Stimulated activated naive CD8-positive, alpha-beta T cell treated with anti-CD3 and anti-CD28 coated beads, Interleukin-15, Interleukin-2, amounts not matched to agents 100 U/mL and 50 U/mL, for 24 hours (primary cell): ENCODE measurements around the gene CHMP2B.
"Not testable (repeated sequence)": the region's sequence is repeated elsewhere in the genome, so short reads cannot be mapped to it uniquely, and the experiment has no call there.

Experiments used
- ATAC-seq: fragments of 150-1000 bp; cut with Tn5 transposase; one replicate; pipeline ENCODE4 v1.10.0; 2021
- DNase-seq: peaks from one replicate; pipeline ENCODE4 v3.0.0; 2021

The CHMP2B gene

GRCh38 chr3:87233805-87234204 is 6.7 kb downstream of the CHMP2B start:
- ATAC-seq, result no peak
- DNase-seq, result no peak

- ATAC-seq (no peak), DNase-seq (no peak)
These were observed 9.0 kb downstream of the CHMP2B start for GRCh38 chr3:87236093-87236492.

GRCh38 chr3:87246662-87247429 is 19.7 kb downstream of the CHMP2B start:
- no peak for DNase-seq
- peak; percentile 23 for ATAC-seq

GRCh38 chr3:87247430-87247773 is 20.3 kb downstream of the CHMP2B start:
- DNase-seq (no peak), ATAC-seq (no peak)

- not testable (repeated sequence) for ATAC-seq, DNase-seq
These were observed 21.1 kb downstream of the CHMP2B start for GRCh38 chr3:87248231-87248630.

GRCh38 chr3:87248831-87249230 is 21.7 kb downstream of the CHMP2B start:
- DNase-seq (no peak), ATAC-seq (no peak)

DNA sequence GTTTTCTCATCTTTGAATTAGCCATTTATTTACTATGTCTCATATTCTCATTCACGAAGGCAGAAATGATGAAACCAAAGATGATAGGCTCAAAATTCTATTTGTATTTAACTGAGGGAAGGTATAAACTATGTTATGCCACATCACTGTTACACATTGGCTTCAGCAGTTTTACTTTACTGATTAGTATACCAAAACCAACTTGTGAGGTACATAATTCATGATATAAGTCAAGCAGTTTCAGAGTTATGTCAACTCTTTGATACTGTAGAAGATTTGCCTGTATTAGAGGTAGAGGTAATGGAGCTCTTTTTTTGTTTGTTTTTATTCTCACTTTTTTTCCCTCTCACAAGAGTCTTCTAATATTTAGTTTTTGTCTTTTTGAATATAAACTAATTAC is 22.9 kb downstream of the CHMP2B start:
- no peak for DNase-seq
- no peak for ATAC-seq

- DNase-seq, result peak; percentile 61
- no peak for ATAC-seq
These were observed 33.2 kb downstream of the CHMP2B start for GRCh38 chr3:87260270-87260669.

DNA sequence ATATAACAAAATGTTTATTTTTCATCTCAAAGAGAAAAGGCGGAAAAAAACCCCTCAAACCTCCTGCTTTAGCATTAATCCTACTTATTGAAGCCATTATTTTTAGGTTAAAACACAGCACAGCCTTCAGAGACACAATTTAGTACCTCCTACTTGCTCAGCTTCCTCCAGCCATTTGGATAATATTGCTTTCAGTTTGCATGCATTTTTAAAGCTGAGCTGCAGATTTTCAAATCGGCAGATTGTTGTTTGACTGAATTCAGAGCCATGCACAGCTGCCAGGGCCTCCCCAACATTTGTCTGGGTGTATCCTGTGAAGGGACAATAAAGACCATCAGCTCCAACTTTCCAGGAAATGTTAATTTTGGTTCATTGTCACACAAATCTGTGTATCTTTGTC is 34.8 kb downstream of the CHMP2B start:
- ATAC-seq, result no peak

DNA sequence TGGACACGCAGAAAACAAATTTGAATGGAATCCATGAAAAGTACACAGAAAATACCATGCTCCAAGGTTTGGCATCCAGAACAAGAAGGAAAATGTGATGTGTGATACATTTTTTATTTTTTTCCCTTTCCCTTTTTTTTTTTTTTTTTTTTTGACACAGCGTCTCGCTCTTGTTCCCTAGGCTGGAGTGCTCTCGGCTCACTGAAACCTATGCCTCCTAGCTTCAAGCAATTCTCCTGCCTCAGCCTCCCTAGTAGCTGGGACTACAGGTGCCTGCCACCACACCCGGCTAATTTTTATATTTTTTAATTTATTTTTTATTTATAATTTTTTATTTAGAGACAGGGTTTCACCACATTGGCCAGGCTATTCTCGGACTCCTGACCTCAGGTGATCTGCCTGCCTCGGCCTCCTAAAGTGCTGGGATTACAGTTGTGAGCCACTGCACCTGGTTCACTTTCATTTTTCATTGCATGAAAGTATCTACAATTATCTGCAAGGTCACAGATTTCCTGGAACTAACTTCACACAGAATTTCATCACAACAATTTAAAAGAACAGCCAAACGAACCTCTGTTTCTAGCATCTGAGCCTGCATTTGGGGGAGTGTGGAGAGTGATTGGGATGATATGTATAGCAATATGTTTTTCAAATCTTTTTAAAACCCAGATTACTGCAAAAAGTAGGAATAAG is 41.0 kb downstream of the CHMP2B start:
- ATAC-seq, result no peak

More for the DNA sequence above, 34.8 kb downstream of the CHMP2B start:
- no peak for DNase-seq

DNA sequence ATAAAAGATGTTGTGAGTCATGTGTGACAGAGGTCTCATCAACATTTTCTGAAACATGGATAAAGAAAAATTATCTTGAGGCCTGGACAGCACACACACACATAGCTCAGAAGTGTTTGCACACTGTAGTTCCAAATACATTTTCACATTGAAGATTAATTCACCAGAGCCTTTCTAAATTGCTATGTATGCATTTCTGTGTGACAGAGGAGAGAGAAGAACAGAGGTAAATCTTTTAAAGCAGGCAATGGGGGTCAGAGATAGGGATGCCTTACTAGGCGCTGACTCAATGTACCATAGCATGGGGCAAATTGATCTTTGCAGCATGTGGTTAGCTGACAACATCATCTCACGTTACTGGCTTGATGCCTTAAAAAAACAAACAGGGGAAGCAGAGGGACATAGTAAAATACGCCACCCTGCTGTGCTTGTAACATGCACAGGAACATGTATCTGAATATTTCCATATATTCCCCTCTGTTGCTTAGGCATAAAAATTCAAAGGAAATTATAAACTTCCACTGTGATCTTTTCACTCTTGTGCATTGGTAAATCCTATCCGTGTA is 41.6 kb downstream of the CHMP2B start:
- ATAC-seq (no peak), DNase-seq (no peak)

More for the DNA sequence above, 41.0 kb downstream of the CHMP2B start:
- no peak for DNase-seq

DNA sequence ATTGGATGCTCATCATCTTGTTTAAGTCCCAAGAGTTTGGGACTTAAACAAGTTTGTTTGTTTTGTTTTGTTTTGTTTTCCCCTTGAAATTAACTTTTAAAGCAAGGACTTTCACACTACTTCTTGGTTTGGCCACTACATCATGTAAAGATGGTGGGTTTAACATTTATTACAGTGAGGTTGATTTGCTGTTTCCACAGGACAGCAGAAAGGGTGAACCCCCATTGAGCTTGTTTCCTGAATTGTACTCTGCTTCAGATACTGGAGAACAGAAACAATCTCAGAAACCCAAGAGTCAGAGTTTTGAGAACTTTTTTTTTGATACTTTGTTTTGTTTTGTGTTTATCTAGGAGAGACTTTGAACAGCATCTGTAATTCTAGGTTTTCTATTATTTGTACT is 42.6 kb downstream of the CHMP2B start:
- no peak for ATAC-seq
- no peak for DNase-seq

GRCh38 chr3:87270908-87271700 is 44.0 kb downstream of the CHMP2B start:
- DNase-seq (no peak), ATAC-seq (peak; percentile 71)

DNA sequence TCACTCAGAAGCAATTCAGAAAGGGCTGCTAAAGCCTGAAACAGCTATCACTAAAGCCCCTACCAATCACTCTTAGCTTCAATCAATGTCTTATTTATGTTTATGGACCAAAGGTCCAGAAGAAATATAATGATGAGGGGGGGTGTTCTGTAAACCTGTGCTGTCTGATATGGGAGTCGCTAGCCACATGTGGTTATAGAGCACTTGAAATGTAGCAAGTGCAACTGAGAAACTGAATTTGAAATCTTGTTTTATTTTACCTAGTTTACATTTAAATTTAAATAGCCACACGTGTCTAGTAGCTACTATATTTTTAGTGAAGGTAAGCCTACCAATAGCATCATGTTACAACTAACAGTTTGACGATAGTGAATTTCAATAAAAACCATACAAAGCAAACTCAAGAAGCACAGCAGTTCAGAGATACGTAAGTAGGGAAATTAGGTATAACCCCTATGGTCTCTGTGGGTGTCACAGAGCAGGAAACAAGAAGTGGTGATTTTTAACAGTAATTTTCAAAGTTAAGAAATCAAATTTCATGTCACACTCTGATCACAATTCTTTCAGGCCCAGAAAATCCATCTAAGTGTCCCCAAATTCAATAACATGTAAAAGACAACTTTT is 45.7 kb downstream of the CHMP2B start:
- ATAC-seq, result no peak
- DNase-seq, result no peak

- ATAC-seq (no peak), DNase-seq (no peak)
These were observed 49.4 kb downstream of the CHMP2B start, which contains the start of gene POU1F1 for GRCh38 chr3:87276484-87276883. Gene POU1F1, minus strand, starts transcription at chr3:87276584. Its CDS starts 122 bp downstream, at chr3:87276462.

GRCh38 chr3:87287011-87287410 is 59.9 kb downstream of the CHMP2B start:
- peak; percentile 61 for ATAC-seq
- no peak for DNase-seq

DNA sequence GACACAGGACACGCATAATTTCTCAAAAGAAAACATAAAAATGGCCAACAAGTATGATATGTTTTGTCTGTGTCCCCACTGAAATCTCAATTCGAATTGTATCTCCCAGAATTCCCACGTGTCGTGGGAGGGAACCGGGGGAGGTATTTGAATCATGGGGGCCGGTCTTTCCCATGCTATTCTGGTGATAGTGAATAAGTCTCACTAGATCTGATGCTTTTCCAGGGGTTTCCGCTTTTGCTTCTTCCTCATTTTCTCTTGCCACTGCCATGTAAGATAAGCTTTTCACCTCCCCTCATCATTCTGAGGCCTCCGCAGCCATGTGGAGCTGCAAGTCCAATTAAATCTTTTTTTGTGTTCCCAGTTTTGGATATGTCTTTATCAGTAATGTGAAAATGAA is 61.3 kb downstream of the CHMP2B start:
- ATAC-seq (no peak), DNase-seq (no peak)

DNA sequence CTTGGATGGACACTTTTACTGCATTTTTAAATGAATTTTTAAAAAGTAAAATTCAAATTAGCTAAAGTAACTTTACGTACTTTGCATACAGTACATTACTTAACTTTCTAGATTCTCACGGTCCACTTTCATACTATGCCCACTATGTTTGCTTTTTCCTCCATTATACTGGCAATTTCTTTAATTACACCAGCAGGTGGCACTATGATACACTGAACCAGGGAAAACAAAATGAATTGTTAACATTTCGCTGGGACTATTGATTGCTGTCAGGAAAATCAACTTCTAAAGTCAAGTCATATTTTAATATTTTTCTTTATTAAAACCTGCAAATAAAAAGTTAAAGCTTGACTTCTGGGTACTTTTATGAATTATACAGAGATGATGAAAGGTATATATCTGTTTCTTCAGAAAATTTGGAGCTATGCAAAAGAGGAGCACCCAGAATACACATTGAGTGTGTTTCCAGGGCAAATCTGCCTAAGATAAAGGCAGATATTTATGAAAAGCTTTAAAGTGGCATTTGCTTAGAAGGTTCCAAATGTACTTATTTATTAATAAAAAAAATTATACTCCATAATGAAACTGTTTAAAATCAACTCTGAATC is 71.1 kb downstream of the CHMP2B start:
- ATAC-seq (peak; percentile 49), DNase-seq (no peak)

DNA sequence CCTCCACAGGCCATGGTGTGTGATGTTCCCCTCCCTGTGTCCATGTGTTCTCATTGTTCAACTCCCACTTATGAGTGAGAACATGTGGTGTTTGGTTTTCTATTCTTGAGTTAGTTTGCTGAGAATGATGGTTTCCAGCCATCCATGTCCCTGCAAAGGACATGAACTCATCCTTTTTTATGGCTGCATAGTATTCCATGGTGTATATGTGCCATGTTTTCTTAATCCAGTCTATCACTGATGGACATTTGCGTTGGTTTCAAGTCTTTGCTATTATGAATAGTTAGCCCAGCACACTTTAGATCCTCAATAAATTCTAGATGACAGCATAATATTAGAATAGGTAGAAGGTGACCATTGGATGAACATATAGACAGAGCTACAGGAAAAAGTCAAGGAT is 77.9 kb downstream of the CHMP2B start:
- ATAC-seq, DNase-seq: not testable (repeated sequence)
